ENCODE data around the gene NUP62.

Gene NUP62

DNA sequence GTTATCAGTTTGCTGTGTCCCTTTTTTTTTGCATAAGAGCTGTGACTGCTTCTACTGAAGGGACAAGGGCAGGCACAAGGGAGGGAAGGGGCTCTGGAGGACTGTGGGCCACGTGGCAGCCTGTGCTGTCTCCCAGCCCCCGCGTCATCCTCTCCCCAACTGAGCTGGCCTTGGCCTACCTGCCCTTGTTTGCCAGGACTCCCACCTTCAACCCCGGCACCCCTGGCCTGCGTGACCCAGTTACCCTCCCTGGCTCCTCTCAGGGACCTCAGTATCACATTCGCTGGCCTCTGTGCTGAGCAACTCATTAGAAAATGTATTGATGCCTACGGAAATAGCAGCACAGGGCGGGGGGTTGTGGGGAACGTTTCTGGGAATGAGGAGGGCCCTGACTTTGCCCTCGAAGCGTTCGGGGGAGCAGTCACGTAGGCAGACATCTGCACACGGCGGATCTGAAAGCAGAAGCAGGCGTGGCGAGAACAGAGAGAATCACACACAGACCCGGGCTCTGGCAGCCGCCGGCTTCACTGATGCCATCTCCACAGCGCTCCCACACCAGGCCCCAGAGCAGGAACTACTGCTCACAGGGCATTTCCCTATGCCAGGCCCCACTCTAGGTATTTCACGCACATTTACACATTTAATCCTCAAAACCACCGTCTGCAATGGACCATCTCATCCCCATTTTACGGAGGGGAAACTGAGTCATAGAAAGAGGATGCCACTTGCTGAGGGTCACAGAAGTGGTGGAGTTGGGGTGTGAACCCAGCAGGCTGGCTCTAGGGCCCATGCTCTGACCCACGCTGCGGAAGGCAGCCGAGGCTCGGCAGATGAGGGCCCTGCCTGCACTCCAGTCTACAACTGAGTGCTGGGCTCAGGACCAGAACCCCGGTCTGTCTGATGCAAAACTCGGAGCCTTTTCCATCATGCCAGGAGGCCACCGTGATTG is 6.0 kb downstream of the NUP62 start:
- peak overlapping the region; percentile 54 for H3K9ac ChIP-seq
- H4K20me1 ChIP-seq (ENCODE audit: insufficient read depth): peaks cover 11% of the 10 kb centered on the region; the same call in 1 of the 2 replicates
- H3K79me2 ChIP-seq (ENCODE audit: insufficient read depth, low read depth): peaks cover 97% of the 10 kb centered on the region
- H3K36me3 ChIP-seq (ENCODE audit: insufficient read depth): peaks cover 14% of the 10 kb centered on the region; the same call in 1 of the 2 replicates
- peak overlapping the region; percentile 69 for H3K27ac ChIP-seq
- no peaks in the 10 kb centered on the region for H3K27me3 ChIP-seq (ENCODE audit: insufficient read depth, low read depth)
- TF ChIP-seq, protein P1, sequence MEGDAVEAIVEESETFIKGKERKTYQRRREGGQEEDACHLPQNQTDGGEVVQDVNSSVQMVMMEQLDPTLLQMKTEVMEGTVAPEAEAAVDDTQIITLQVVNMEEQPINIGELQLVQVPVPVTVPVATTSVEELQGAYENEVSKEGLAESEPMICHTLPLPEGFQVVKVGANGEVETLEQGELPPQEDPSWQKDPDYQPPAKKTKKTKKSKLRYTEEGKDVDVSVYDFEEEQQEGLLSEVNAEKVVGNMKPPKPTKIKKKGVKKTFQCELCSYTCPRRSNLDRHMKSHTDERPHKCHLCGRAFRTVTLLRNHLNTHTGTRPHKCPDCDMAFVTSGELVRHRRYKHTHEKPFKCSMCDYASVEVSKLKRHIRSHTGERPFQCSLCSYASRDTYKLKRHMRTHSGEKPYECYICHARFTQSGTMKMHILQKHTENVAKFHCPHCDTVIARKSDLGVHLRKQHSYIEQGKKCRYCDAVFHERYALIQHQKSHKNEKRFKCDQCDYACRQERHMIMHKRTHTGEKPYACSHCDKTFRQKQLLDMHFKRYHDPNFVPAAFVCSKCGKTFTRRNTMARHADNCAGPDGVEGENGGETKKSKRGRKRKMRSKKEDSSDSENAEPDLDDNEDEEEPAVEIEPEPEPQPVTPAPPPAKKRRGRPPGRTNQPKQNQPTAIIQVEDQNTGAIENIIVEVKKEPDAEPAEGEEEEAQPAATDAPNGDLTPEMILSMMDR (conservative IDR thresholded peaks at IDR 0.05; ENCODE audit: low read depth, low read length): no peak
- peak overlapping the region; percentile 38 for H3K4me2 ChIP-seq
- H2AFZ ChIP-seq (ENCODE audit: low read depth): no peak overlapping the region
- no peak overlapping the region for H3K4me3 ChIP-seq (IDR thresholded peaks at IDR 0.05; ENCODE audit: insufficient read depth, low read depth, low read length)
- H3K4me1 ChIP-seq (ENCODE audit: low read depth, poor library complexity, severe bottlenecking): peaks cover 88% of the 10 kb centered on the region

DNA sequence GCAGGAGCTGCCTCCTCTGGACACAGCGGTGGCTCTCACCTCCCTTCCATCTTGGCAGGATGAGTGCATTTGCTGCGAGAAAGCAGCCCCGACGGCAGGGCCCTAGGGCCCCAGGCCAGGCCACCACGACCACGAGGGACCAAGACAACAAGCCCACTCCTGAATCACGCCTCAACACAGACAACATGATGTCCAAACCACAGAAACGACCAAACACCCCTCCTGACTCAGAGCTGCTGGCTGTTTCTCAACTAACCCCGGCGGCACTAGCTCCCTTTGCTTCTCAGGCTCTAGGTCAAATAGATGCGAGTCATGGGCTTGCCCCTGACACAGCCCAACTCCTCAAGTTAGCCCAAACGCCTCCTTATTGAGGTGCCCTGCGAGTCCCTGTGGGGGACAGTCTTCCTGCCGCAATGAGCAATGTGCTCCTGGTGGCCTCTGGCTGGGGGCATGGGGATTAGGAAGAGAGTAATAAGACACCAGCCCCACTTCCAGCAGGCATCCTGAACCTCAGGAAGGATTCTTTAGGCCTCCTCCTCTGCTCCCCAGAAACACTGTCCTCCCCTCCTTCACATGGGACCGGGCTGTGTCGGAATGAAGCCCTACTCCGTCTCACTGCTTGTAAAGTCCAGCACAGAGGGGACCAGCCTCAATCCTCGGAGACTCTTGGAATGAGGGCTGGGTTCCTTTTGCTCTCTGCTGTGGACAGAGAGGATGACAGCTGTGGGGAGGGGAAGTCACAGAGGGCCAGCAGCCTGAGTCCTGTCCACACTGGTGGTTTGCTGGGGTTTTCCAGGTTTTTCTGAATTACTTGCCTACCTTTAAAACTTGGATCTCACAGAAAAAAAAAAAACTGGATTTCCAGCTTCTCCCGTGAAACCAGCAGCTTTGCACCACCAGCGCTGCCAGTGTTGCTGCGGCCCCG is 7.2 kb downstream of the NUP62 start:
- Histone ChIP-seq H3K27me3 (ENCODE audit: insufficient read depth, low read depth) (no peaks in the 10 kb centered on the region), H3K36me3 (ENCODE audit: insufficient read depth) (peaks cover 14% of the 10 kb centered on the region; the same call in 1 of the 2 replicates), H3K4me2 (peak overlapping the region; percentile 38), H3K27ac (peak overlapping the region; percentile 69), H3K79me2 (ENCODE audit: insufficient read depth, low read depth) (peaks cover 97% of the 10 kb centered on the region), H3K9ac (peak overlapping the region; percentile 54; the same call in 1 of the 2 replicates), H2AFZ (ENCODE audit: low read depth) (no peak overlapping the region), H4K20me1 (ENCODE audit: insufficient read depth) (peaks cover 14% of the 10 kb centered on the region; the same call in 1 of the 2 replicates), H3K4me1 (ENCODE audit: low read depth, poor library complexity, severe bottlenecking) (peaks cover 78% of the 10 kb centered on the region), H3K4me3 (IDR thresholded peaks at IDR 0.05; ENCODE audit: insufficient read depth, low read depth, low read length) (no peak overlapping the region)
- TF ChIP-seq, protein P1 (conservative IDR thresholded peaks at IDR 0.05; ENCODE audit: low read depth, low read length): no peak

DNA sequence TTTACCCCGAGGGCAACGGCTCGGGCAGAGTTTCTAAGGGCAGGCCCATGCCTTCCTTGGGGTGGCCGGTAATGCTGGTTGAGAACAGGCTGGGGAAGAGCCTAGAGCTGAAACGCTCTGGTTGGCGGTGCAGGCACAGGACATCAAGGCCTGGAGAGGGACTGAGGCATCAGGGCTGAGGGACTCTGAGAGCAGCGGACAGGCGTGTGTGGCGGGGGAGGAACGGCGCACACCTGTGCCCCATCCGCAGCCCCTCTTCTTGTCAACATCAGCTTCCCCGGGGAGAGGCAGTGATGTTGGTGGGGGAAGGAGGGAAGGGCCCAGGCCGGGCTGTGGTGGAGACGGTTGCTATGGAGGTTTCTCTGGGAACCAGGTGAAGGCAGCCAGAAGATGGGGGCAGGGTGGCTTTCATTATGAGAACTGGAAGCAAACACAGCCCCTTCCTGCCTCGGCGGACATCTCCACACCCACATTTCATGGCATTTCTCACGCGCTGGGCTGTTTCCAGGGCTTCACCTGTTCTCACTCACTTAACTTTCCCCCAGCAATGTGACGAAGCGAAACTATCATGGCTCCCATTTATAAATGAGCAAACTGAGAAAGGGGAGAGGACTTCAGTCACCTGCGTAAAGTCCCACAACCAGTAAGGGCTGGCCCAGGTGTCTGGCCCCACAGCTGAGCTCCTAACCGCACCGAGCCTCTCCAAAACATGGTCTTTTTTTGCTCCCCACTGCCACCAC is 8.5 kb downstream of the NUP62 start:
- Histone ChIP-seq H3K4me3 (IDR thresholded peaks at IDR 0.05; ENCODE audit: insufficient read depth, low read depth, low read length) (no peak overlapping the region), H3K27me3 (ENCODE audit: insufficient read depth, low read depth) (no peaks in the 10 kb centered on the region), H3K4me1 (ENCODE audit: low read depth, poor library complexity, severe bottlenecking) (peaks cover 69% of the 10 kb centered on the region), H4K20me1 (ENCODE audit: insufficient read depth) (peaks cover 14% of the 10 kb centered on the region; the same call in 1 of the 2 replicates), H3K79me2 (ENCODE audit: insufficient read depth, low read depth) (peaks cover 95% of the 10 kb centered on the region), H3K4me2 (peak overlapping the region; percentile 23; the same call in 1 of the 2 replicates), H3K9ac (peak overlapping the region; percentile 26; the same call in 1 of the 2 replicates), H3K27ac (peak overlapping the region; percentile 69; the same call in 1 of the 2 replicates), H3K36me3 (ENCODE audit: insufficient read depth) (peaks cover 14% of the 10 kb centered on the region; the same call in 1 of the 2 replicates), H2AFZ (ENCODE audit: low read depth) (no peak overlapping the region)
- TF ChIP-seq, protein P1 (conservative IDR thresholded peaks at IDR 0.05; ENCODE audit: low read depth, low read length): no peak

Measured in KMS-11 (cell line).